RWPE2 (cell line): ENCODE results near the gene VPS41.
A peak's percentile ranks its signal among the peaks of the same experiment; 100 is the strongest.

Source experiments
- ATAC-seq: fragments of 200-7000 bp; cut with Tn5 transposase; 3 replicates; pipeline ENCODE4 v1.9.1; 2021; ENCODE audit warnings: low read depth
- DNase-seq: peaks from one replicate; pipeline ENCODE4 v3.0.0-alpha.2; 2020; ENCODE audit warnings: low spot score
- H3K27ac ChIP-seq: fragments of 450-650 bp; 2 replicates; pipeline ENCODE4 v1.5.1; 2017; ENCODE audit warnings: mild to moderate bottlenecking; ENCODE audit not compliant: poor library complexity, severe bottlenecking
- H3K27me3 ChIP-seq: fragments of 250-450 bp; sonication (Bioruptor Pico); 2 replicates; pipeline ENCODE4 v1.5.1; 2021; ENCODE audit warnings: mild to moderate bottlenecking, moderate library complexity; ENCODE audit not compliant: insufficient read depth, poor library complexity, severe bottlenecking
- H3K36me3 ChIP-seq: fragments of 250-450 bp; sonication (Bioruptor Pico); 2 replicates; pipeline ENCODE4 v1.5.1; 2020; ENCODE audit warnings: low read depth, mild to moderate bottlenecking, moderate library complexity
- H3K4me1 ChIP-seq: fragments of 250-450 bp; sonication (Bioruptor Pico); 2 replicates; pipeline ENCODE4 v1.5.1; 2021; ENCODE audit warnings: mild to moderate bottlenecking, moderate library complexity; ENCODE audit not compliant: insufficient read depth, poor library complexity, severe bottlenecking
- H3K4me3 ChIP-seq: fragments of 250-450 bp; sonication (Bioruptor Pico); 2 replicates; pipeline ENCODE4 v1.5.1; 2021; ENCODE audit warnings: mild to moderate bottlenecking, moderate library complexity; ENCODE audit not compliant: severe bottlenecking
- H3K9me3 ChIP-seq: fragments of 250-450 bp; sonication (Bioruptor Pico); 2 replicates; pipeline ENCODE4 v1.5.1; 2021; ENCODE audit warnings: mild to moderate bottlenecking, moderate library complexity; ENCODE audit not compliant: severe bottlenecking
- CTCF ChIP-seq: fragments of 450-650 bp; IDR thresholded peaks from one replicate; pipeline ENCODE4 v1.5.1; 2017; ENCODE audit warnings: mild to moderate bottlenecking, moderate library complexity; ENCODE audit not compliant: poor library complexity, severe bottlenecking

The VPS41 gene

GRCh38 chr7:38678698-38679054 is 230.3 kb downstream of the VPS41 start:
- H3K36me3 ChIP-seq: no peaks in the 10 kb centered on the region
- peaks cover 5% of the 10 kb centered on the region for H3K4me1 ChIP-seq
- no peak overlapping the region for H3K27ac ChIP-seq
- no peaks in the 10 kb centered on the region for H3K9me3 ChIP-seq
- DNase-seq: no peak
- no peak overlapping the region for H3K4me3 ChIP-seq
- H3K27me3 ChIP-seq: no peaks in the 10 kb centered on the region
- TF ChIP-seq CTCF: no peak
- ATAC-seq: no peak

GRCh38 chr7:38677981-38678697 is 230.9 kb downstream of the VPS41 start:
- Histone ChIP-seq H3K9me3 (no peaks in the 10 kb centered on the region), H3K27me3 (no peaks in the 10 kb centered on the region), H3K4me3 (no peak overlapping the region), H3K27ac (no peak overlapping the region), H3K36me3 (no peaks in the 10 kb centered on the region), H3K4me1 (peaks cover 10% of the 10 kb centered on the region)
- DNase-seq (no peak), ATAC-seq (no peak)
- no peak for TF ChIP-seq CTCF

- ATAC-seq (no peak), DNase-seq (no peak)
- Histone ChIP-seq H3K27me3 (no peaks in the 10 kb centered on the region), H3K4me3 (no peak overlapping the region), H3K36me3 (no peaks in the 10 kb centered on the region), H3K4me1 (peaks cover 10% of the 10 kb centered on the region), H3K27ac (no peak overlapping the region), H3K9me3 (no peaks in the 10 kb centered on the region)
- no peak for TF ChIP-seq CTCF
These were observed 233.4 kb downstream of the VPS41 start for GRCh38 chr7:38675494-38676106.

GRCh38 chr7:38674513-38674912 is 234.5 kb downstream of the VPS41 start:
- Histone ChIP-seq H3K27me3 (no peaks in the 10 kb centered on the region), H3K4me3 (no peak overlapping the region), H3K27ac (peak overlapping the region; percentile 28), H3K4me1 (peaks cover 10% of the 10 kb centered on the region), H3K9me3 (no peaks in the 10 kb centered on the region), H3K36me3 (no peaks in the 10 kb centered on the region)
- TF ChIP-seq CTCF: no peak
- DNase-seq (no peak), ATAC-seq (no peak)

GRCh38 chr7:38673795-38674194 is 235.2 kb downstream of the VPS41 start:
- Histone ChIP-seq H3K36me3 (no peaks in the 10 kb centered on the region), H3K27me3 (no peaks in the 10 kb centered on the region), H3K4me3 (no peak overlapping the region), H3K27ac (peak overlapping the region; percentile 28), H3K4me1 (peaks cover 10% of the 10 kb centered on the region), H3K9me3 (no peaks in the 10 kb centered on the region)
- no peak for TF ChIP-seq CTCF
- ATAC-seq (peak; percentile 92), DNase-seq (no peak)
